ENCODE results near the gene SMIM1. TPM values are rescaled to one million over a fixed set of nuclear protein-coding genes. Genes with fewer than 3 reads are reported as not detected.

Gene SMIM1
- total and polyA plus RNA-seq, 2 experiments from 2014 or later = 3.2 to 7.2 TPM

- Mint-ChIP-seq H3K4me3 (no peak overlapping the region), H3K9me3 (no peaks in the 10 kb centered on the region), H3K4me1 (peaks cover 19% of the 10 kb centered on the region), H3K27ac (no peak overlapping the region), H3K27me3 (ENCODE audit: insufficient read depth, low read depth, poor library complexity) (peaks cover 20% of the 10 kb centered on the region), H3K36me3 (ENCODE audit: low read depth) (peaks cover 8% of the 10 kb centered on the region; the same call in 1 of the 3 replicates)
- Histone ChIP-seq H3K4me1 (ENCODE audit: insufficient read depth) (peaks cover 13% of the 10 kb centered on the region; the same call in 1 of the 2 replicates), H4K20me1 (replicated peaks; ENCODE audit: insufficient read depth) (no peaks in the 10 kb centered on the region; the same call in 1 of the 2 replicates), H2AFZ (no peak overlapping the region), H3K4me3 (no peak overlapping the region), H3K4me2 (no peak overlapping the region), H3K27me3 (ENCODE audit: insufficient read depth) (no peaks in the 10 kb centered on the region), H3K36me3 (ENCODE audit: insufficient read depth) (no peaks in the 10 kb centered on the region), H3K79me2 (replicated peaks; ENCODE audit: insufficient read depth) (peaks cover 16% of the 10 kb centered on the region), H3K9me2 (ENCODE audit: insufficient read depth) (no peaks in the 10 kb centered on the region), H3K27ac (ENCODE audit: low read depth) (no peak overlapping the region), H3F3A (replicated peaks; ENCODE audit: low read depth) (0 out of 2 replicates have a peak, but pooled peaks cover 8% of the 10 kb centered on the region)
- no peak for DNase-seq (ENCODE audit: low spot score)
- no peak for TF ChIP-seq CTCF (conservative IDR thresholded peaks at IDR 0.05; ENCODE audit: low read depth in 2 of 2)
- no peak for TF ChIP-seq EZH2phosphoT487 (IDR thresholded peaks at IDR 0.05; ENCODE audit: unreplicated experiment)
- TF ChIP-seq, protein P1, sequence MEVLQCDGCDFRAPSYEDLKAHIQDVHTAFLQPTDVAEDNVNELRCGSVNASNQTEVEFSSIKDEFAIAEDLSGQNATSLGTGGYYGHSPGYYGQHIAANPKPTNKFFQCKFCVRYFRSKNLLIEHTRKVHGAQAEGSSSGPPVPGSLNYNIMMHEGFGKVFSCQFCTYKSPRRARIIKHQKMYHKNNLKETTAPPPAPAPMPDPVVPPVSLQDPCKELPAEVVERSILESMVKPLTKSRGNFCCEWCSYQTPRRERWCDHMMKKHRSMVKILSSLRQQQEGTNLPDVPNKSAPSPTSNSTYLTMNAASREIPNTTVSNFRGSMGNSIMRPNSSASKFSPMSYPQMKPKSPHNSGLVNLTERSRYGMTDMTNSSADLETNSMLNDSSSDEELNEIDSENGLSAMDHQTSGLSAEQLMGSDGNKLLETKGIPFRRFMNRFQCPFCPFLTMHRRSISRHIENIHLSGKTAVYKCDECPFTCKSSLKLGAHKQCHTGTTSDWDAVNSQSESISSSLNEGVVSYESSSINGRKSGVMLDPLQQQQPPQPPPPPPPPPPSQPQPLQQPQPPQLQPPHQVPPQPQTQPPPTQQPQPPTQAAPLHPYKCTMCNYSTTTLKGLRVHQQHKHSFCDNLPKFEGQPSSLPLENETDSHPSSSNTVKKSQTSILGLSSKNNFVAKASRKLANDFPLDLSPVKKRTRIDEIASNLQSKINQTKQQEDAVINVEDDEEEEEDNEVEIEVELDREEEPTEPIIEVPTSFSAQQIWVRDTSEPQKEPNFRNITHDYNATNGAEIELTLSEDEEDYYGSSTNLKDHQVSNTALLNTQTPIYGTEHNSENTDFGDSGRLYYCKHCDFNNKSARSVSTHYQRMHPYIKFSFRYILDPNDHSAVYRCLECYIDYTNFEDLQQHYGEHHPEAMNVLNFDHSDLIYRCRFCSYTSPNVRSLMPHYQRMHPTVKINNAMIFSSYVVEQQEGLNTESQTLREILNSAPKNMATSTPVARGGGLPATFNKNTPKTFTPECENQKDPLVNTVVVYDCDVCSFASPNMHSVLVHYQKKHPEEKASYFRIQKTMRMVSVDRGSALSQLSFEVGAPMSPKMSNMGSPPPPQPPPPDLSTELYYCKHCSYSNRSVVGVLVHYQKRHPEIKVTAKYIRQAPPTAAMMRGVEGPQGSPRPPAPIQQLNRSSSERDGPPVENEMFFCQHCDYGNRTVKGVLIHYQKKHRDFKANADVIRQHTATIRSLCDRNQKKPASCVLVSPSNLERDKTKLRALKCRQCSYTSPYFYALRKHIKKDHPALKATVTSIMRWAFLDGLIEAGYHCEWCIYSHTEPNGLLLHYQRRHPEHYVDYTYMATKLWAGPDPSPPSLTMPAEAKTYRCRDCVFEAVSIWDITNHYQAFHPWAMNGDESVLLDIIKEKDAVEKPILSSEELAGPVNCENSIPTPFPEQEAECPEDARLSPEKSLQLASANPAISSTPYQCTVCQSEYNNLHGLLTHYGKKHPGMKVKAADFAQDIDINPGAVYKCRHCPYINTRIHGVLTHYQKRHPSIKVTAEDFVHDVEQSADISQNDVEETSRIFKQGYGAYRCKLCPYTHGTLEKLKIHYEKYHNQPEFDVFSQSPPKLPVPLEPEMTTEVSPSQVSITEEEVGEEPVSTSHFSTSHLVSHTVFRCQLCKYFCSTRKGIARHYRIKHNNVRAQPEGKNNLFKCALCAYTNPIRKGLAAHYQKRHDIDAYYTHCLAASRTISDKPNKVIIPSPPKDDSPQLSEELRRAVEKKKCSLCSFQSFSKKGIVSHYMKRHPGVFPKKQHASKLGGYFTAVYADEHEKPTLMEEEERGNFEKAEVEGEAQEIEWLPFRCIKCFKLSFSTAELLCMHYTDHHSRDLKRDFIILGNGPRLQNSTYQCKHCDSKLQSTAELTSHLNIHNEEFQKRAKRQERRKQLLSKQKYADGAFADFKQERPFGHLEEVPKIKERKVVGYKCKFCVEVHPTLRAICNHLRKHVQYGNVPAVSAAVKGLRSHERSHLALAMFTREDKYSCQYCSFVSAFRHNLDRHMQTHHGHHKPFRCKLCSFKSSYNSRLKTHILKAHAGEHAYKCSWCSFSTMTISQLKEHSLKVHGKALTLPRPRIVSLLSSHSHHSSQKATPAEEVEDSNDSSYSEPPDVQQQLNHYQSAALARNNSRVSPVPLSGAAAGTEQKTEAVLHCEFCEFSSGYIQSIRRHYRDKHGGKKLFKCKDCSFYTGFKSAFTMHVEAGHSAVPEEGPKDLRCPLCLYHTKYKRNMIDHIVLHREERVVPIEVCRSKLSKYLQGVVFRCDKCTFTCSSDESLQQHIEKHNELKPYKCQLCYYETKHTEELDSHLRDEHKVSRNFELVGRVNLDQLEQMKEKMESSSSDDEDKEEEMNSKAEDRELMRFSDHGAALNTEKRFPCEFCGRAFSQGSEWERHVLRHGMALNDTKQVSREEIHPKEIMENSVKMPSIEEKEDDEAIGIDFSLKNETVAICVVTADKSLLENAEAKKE (CRISPR knock-in tag; IDR thresholded peaks at IDR 0.05) = no peak
- TF ChIP-seq JUNB (IDR thresholded peaks at IDR 0.05; ENCODE audit: unreplicated experiment) = no peak
- no peak for TF ChIP-seq NANOG (IDR thresholded peaks at IDR 0.05; ENCODE audit: borderline replicate concordance)
- TF ChIP-seq EZH2 (IDR thresholded peaks at IDR 0.05; ENCODE audit: low read depth, unreplicated experiment) = no peak
- TF ChIP-seq ETS1 (IDR thresholded peaks at IDR 0.05) = no peak
- no peak for TF ChIP-seq CREB1 (CRISPR knock-in tag; IDR thresholded peaks at IDR 0.05; ENCODE audit: low read depth)
- no peak for TF ChIP-seq POLR2AphosphoS5 (IDR thresholded peaks at IDR 0.05; ENCODE audit: low read depth)
- no peak for TF ChIP-seq ZNF114 (CRISPR knock-in tag; IDR thresholded peaks at IDR 0.05)
- TF ChIP-seq STAT1 (IDR thresholded peaks at IDR 0.05; ENCODE audit: unreplicated experiment) = no peak
- no peak for TF ChIP-seq ZNF331 (CRISPR knock-in tag; IDR thresholded peaks at IDR 0.05; ENCODE audit: low read depth)
- TF ChIP-seq, protein P2, sequence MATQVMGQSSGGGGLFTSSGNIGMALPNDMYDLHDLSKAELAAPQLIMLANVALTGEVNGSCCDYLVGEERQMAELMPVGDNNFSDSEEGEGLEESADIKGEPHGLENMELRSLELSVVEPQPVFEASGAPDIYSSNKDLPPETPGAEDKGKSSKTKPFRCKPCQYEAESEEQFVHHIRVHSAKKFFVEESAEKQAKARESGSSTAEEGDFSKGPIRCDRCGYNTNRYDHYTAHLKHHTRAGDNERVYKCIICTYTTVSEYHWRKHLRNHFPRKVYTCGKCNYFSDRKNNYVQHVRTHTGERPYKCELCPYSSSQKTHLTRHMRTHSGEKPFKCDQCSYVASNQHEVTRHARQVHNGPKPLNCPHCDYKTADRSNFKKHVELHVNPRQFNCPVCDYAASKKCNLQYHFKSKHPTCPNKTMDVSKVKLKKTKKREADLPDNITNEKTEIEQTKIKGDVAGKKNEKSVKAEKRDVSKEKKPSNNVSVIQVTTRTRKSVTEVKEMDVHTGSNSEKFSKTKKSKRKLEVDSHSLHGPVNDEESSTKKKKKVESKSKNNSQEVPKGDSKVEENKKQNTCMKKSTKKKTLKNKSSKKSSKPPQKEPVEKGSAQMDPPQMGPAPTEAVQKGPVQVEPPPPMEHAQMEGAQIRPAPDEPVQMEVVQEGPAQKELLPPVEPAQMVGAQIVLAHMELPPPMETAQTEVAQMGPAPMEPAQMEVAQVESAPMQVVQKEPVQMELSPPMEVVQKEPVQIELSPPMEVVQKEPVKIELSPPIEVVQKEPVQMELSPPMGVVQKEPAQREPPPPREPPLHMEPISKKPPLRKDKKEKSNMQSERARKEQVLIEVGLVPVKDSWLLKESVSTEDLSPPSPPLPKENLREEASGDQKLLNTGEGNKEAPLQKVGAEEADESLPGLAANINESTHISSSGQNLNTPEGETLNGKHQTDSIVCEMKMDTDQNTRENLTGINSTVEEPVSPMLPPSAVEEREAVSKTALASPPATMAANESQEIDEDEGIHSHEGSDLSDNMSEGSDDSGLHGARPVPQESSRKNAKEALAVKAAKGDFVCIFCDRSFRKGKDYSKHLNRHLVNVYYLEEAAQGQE (IDR thresholded peaks at IDR 0.05; ENCODE audit: unreplicated experiment) = no peak
- no peak for ATAC-seq
These were observed 23.0 kb upstream of the SMIM1 start for GRCh38 chr1:3749512-3749911.

Measured in GM23338 (cell line).